ENCODE measurements around the gene BAZ2B. TPM values are rescaled to one million over a fixed set of nuclear protein-coding genes. Genes with fewer than 3 reads are reported as not detected.

Gene BAZ2B
- total RNA-seq, 4 donors from 2014 or later = 122 to 181 (median 143) TPM

GRCh38 chr2:159564081-159564480 is 52.3 kb downstream of the BAZ2B start:
- TF ChIP-seq POLR2A (IDR thresholded peaks at IDR 0.05) (no peak), CTCF (IDR thresholded peaks at IDR 0.05) (no peak)
- H3K27ac ChIP-seq = no peak overlapping the region
- intact Hi-C loops (cut with DNase I) = no loop called here

DNA sequence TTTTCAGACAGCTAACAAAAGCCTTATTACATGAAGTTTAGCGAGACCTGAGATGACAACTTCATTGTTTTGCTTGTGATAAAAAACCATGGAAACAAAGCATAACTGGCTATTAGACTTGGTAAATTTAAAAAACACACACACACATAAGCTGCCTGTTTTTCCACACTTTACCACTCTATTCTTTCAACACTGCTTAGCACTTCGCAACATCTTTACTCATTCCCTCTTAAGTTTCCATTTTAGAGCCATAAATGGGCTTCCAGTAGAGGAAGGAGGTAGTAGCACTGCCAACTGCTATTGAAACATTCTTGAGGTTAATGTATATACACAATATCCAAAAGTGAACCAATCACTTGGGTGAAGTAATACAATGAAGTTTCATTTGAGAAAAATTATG is 54.1 kb downstream of the BAZ2B start:
- whole genome bisulfite sequencing, 2 donors = 96 to 97% methylated on average over 2 of the region's 2 CpGs
- Histone ChIP-seq H3K4me1 (no peaks in the 10 kb centered on the region), H3K36me3 (no peaks in the 10 kb centered on the region), H3K4me3 (replicated peaks in 1 of 3) (no peak overlapping the region), H3K27me3 (no peaks in the 10 kb centered on the region), H3K9me3 (no peaks in the 10 kb centered on the region), H3K27ac (no peak overlapping the region)
- TF ChIP-seq CTCF (IDR thresholded peaks at IDR 0.05) = no peak
- no peak for TF ChIP-seq POLR2A (IDR thresholded peaks at IDR 0.05)
- intact Hi-C loops (cut with DNase I) = no loop called here
- no peak for DNase-seq

More at GRCh38 chr2:159564081-159564480, 52.3 kb downstream of the BAZ2B start:
- no peak for DNase-seq
- H3K4me1 ChIP-seq = no peaks in the 10 kb centered on the region
- H3K36me3 ChIP-seq = no peaks in the 10 kb centered on the region
- H3K9me3 ChIP-seq = no peaks in the 10 kb centered on the region
- H3K4me3 ChIP-seq (replicated peaks in 1 of 3) = no peak overlapping the region
- H3K27me3 ChIP-seq = no peaks in the 10 kb centered on the region

- 89 to 91% methylated on average over 2 of the region's 2 CpGs for WGBS, 2 donors
- H3K36me3 ChIP-seq = no peaks in the 10 kb centered on the region
- no peaks in the 10 kb centered on the region for H3K27me3 ChIP-seq
- H3K9me3 ChIP-seq = no peaks in the 10 kb centered on the region
- no peak overlapping the region for H3K27ac ChIP-seq
- no peaks in the 10 kb centered on the region for H3K4me1 ChIP-seq
- DNase-seq = no peak
- TF ChIP-seq POLR2A (IDR thresholded peaks at IDR 0.05) = no peak
- TF ChIP-seq CTCF (IDR thresholded peaks at IDR 0.05) = no peak
- H3K4me3 ChIP-seq (replicated peaks in 1 of 3) = no peak overlapping the region
- intact Hi-C loops (cut with DNase I) = no loop called here
Observed at GRCh38 chr2:159561786-159562185, 54.6 kb downstream of the BAZ2B start.

DNA sequence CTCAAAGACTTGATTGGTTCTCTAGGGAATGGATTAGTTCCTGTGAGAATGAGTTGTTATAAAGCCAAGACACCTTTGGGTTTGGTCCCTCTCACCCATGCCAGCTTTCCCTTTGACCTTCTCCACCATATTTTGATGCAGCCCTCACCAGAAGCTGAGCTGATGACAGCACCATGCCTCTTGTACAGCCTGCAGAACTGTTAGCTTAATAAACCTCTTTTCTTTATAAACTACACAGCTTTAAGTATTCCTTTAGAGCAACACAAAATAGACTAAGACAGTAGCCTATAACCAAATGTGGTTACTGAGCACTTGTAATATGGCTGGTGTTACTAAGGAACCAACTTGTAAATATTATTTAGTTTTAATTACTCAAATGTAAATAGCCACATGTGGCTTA is 55.1 kb downstream of the BAZ2B start:
- no peaks in the 10 kb centered on the region for H3K27me3 ChIP-seq
- intact Hi-C loops (cut with DNase I) = no loop called here
- no peaks in the 10 kb centered on the region for H3K9me3 ChIP-seq
- H3K36me3 ChIP-seq = no peaks in the 10 kb centered on the region
- no peak for TF ChIP-seq POLR2A (IDR thresholded peaks at IDR 0.05)
- no peak for TF ChIP-seq CTCF (IDR thresholded peaks at IDR 0.05)
- DNase-seq = no peak
- H3K4me1 ChIP-seq = no peaks in the 10 kb centered on the region
- H3K4me3 ChIP-seq (replicated peaks in 1 of 3) = no peak overlapping the region
- H3K27ac ChIP-seq = no peak overlapping the region

- Histone ChIP-seq H3K4me1 (no peaks in the 10 kb centered on the region), H3K4me3 (replicated peaks in 1 of 3) (no peak overlapping the region), H3K9me3 (no peaks in the 10 kb centered on the region), H3K36me3 (no peaks in the 10 kb centered on the region), H3K27me3 (no peaks in the 10 kb centered on the region), H3K27ac (no peak overlapping the region)
- 83 to 98% methylated on average over 4 of the region's 4 CpGs for WGBS, 2 donors
- no peak for TF ChIP-seq CTCF (IDR thresholded peaks at IDR 0.05)
- intact Hi-C loops (cut with DNase I) = no loop called here
- DNase-seq = no peak
Observed at GRCh38 chr2:159559034-159559433, 57.3 kb downstream of the BAZ2B start.

Data from thyroid gland (tissue), 4 donors.